ENCODE data around the gene PSMD9.
"Not testable (repeated sequence)": the region's sequence is repeated elsewhere in the genome, so short reads cannot be mapped to it uniquely, and the experiment has no call there.

The PSMD9 gene

DNA sequence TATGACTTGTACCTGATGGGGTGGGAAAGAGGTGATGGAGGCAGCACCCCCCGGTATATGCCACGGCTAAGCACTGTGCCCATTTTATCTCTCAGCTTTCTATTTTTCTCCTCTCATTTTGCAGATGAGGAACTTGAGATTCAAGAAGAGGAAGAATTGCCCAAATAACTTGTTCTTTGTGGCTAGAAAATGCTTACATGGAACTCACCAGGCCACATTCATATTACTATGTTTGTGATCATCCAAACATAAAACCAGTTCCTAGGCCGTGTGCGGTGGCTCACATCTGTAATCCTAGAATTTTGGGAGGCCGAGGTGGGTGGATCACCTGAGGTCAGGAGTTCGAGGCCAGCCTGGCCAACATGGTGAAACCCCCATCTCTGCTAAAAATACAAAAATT is 14.5 kb upstream of the PSMD9 start:
- DNase-seq, result no peak

DNA sequence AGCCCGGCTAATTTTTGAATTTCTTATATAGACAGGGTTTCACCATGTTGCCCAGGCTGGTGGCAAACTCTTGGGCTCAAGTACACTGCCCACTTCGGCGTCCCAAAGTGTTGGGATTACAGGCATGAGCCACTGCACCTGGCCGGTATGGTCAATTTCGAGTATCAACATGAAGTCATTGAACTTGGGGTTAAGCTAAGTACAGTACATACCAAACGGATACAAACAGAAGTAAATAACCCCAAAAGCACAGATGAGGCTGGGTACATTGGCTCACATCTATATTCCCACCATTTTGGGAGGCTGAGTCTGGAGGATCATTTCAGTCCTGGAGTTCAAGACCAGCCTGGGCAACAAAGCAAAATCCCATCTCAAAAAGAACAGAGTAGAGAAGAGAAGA is 13.0 kb upstream of the PSMD9 start:
- no peak for DNase-seq

GRCh38 chr12:121876080-121876447 is 12.5 kb upstream of the PSMD9 start:
- DNase-seq, result not testable (repeated sequence)

DNA sequence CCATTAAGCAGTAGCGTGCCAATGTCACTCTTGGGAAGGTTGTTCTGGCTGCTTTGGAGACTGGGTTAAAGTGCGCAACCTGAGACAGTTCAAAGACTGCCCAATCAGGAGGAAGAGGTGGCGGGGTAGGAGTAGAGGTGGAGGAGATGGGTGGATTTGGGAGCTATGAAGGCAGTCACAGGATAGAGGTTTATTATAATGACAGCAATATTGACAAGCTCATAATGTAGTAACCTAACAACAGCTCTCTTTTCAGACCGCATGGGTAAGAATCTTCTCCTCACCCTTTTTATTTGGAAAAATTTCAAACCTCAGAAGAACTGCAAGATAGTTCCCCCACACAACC is 5.3 kb upstream of the PSMD9 start:
- no peak for DNase-seq

- not testable (repeated sequence) for DNase-seq
Measured at GRCh38 chr12:121885129-121885528, 3.5 kb upstream of the PSMD9 start.

DNA sequence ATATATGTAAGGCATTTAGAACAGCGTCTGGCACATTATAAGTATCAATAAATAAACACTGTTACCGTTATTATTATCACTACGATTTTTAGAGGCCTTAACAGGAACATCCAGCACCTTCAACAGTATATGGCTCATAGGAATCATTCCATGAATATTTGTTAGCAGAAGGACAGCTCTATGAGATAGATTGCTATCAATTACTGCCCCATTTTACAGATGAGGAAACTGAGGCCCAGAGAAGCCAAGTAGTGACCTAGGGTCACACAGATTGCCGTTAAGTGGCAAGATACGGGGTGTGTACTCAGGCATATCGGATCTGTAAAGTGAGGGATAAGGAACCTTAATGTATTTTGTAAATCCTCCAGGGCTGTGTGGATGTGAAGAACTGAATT is 510 bp upstream of the PSMD9 start:
- DNase-seq, result no peak

DNA sequence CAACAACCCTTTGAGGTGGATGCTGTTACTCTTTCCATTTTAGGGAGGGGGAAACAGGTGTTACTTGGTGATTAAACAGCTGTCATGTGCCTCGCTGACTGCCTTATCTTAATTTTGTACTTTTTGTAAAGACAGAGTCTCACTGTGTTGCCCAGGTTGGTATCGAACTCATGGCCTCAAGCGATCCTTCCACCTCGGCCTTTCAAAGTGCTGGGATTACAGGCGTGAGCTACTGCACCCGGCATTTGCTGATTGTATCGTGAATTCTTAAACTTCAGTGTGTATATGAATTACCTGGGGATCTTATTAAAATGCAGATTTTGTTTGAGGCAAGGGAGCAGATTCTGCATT is 659 bp downstream of the PSMD9 start:
- no peak for DNase-seq

DNA sequence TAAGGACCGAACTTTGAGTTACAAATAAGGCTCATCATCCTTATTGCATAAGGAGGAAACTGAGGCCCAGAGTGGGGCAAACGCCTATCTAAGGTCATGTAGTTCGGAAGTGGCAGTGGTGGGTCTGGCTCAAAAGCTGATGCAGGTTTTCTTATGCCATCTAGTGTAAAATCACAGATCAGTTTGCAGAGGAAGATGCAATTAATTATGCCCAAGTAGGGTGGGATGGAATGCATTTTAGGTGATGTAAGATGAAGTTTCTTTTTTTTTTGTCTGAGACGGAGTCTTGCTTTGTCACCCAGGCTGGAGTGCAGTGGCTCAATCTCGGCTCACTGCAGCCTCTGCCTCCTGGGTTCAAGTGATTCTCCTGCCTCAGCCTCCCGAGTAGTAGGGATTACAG is 1.1 kb downstream of the PSMD9 start:
- DNase-seq, result not testable (repeated sequence)

GRCh38 chr12:121892673-121893561 is 4.3 kb downstream of the PSMD9 start:
- DNase-seq, result no peak

DNA sequence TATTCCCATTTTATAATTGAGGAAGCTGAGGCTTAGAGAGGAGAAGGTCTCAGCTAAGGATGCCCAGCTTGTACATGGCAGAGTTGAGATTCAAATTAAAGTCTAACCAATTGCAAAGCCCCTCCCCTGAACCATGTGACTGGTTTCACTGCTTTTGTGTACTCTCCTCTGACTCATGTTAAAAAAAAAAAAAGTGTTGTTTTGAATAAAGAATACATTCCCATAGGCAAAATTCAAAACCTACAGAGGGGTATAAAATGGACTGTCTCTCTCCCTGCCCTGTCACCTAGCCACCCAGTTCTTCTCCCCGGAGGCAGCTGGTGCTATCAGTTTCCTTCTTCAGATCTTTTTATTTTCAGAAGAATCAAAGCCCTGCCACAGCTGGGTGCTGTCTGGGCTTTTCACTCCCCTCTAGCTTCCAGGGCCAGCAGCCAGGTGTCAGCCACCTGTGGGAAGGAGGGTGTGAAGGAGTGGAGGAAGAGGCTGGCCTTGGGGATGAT is 5.4 kb downstream of the PSMD9 start:
- DNase-seq, result peak; percentile 57 to 78

GRCh38 chr12:121894633-121895032 is 6.0 kb downstream of the PSMD9 start:
- DNase-seq, result peak; percentile 18 to 68

GRCh38 chr12:121898287-121898686 is 9.7 kb downstream of the PSMD9 start:
- no peak for DNase-seq

DNA sequence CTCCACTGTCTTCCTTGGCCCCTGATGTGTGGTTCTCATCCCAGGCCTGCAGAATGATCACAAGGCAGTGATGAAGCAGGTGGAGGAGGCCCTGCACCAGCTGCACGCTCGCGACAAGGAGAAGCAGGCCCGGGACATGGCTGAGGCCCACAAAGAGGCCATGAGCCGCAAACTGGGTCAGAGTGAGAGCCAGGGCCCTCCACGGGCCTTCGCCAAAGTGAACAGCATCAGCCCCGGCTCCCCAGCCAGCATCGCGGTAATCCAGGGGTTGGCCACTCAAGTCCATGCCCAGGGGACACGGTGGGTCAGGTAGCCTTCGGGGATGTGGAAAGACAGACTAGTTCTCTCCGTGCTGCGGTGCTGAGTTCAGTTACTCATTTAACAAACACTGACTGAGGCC is 11.0 kb downstream of the PSMD9 start:
- DNase-seq, result no peak

GRCh38 chr12:121903202-121903601 is 14.6 kb downstream of the PSMD9 start:
- no peak for DNase-seq

GRCh38 chr12:121905746-121906145 is 17.2 kb downstream of the PSMD9 start:
- no peak for DNase-seq

GRCh38 chr12:121908702-121909101 is 20.1 kb downstream of the PSMD9 start:
- DNase-seq, result no peak

DNA sequence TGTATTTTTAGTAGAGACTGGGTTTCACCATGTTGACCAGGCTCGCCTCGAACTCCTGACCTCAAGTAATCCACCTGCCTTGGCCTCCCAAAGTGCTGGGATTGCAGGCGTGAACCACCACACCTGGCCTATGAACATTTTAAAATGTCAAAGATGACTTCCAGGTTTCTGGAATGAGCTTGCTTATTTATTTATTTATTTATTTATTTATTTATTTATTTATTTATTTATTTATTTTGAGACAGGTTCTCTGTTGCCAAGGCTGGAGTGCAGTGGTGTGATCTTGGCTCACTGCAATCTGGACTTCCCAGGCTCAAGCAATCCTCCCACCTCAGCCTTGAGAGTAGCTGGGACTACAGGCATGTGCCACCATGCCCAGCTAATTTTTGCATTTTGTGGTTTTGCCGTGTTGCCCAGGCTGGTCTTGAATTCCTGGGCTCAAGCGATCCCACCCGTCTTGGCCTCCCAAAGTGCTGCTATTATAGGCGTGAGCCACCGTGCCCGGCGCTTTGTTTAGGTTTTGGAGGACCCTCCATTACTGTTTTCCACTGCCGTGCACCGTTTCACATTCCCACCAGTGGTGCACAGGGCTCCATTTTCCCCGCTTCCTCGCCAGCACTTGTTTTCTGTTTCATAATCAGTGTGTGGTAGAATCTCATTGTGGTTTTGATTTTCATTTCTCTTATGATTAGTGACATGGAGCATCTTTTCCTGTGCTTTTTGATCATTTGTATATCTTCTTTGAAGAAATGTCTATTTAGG is 23.4 kb downstream of the PSMD9 start:
- DNase-seq, result peak in 1 of 2 experiments; percentile 28

- DNase-seq, result no peak
Measured at GRCh38 chr12:121915841-121916321, 27.3 kb downstream of the PSMD9 start.

GRCh38 chr12:121916719-121917118 is 28.1 kb downstream of the PSMD9 start:
- DNase-seq, result peak in 1 of 2 experiments; percentile 38

DNA sequence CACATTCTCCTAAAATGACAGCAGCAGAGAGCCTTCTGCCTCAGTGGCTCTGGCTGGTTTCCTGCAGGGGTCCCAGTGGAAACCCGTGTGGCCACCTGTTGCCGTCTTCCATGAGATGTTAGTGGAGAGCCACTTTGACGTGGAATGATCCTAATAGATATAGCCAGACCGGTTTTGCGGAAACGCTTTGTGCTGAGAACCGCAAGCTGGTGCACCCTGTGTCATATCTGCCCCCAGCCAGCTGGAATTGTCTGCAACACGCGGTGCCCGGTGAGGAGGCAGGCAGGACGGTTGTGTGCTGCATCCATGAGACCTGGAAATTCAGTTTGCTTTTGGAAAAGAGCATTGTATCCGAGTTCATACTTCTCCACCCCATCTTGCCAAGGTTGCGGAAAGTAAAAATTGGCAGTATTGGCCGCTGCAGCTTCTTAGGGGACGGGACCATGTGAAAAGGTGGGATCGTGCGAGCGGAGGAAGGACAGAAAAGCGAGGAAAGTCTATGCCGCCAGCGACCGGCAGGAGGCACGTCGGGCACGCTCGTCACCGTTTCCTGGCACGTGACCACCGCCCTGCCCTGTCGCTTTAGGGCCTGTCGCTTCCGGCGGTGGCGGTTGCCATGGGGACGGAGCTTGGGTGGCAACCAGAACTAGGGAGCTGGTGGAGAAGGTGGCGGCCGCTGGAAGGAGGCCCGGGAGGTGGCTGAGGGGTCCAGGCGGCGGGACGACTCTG is 29.5 kb downstream of the PSMD9 start, which contains the start of gene CFAP251:
Gene CFAP251, plus strand, starts transcription at position 643 of the 729 bp plus-strand sequence. CDS start 2,714 bp downstream, outside the sequence.
- peak; percentile 91 to 96 for DNase-seq

DNA sequence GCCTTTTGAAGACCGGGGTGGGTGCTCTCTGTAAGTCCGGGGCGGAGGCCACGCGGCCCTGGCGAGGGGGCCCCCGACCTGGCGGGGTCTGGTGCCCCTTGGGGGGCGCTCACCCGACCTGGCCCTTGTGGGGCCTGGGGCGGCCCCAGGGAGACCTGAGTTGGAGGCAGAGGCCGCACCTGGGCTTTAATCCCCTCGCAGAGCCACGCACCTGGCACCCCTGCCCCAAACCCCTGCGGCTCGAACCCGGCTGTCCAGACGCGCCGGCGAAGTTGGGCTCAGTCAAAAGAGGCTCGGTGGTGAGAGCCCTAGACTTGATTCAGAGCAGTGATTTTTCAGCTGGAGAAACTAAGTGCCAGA is 30.1 kb downstream of the PSMD9 start:
- DNase-seq, result no peak

DNA sequence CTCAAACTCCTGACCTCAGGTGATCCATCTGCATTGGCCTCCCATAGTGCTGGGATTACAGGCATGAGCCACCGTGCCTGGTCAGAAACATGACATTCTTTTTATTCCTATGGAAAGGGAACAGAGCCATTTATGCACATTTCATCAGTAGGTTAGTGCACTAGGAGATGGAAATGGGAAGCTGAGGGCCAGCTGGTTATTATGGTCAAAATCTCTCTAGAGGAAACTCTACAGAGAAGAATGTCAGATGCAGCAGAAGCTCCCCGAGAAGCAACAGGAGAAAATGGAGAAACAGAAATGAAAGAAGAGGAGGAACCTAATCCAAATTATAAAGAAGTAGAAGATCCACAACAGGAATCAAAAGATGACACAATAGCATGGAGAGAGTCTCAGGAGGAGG is 32.5 kb downstream of the PSMD9 start:
- DNase-seq, result no peak

- DNase-seq, result no peak
Measured at GRCh38 chr12:121925358-121925695, 36.7 kb downstream of the PSMD9 start.

Data from NCI-H526 (cell line).